SU-DHL-6 (cell line): ENCODE results near the gene WFDC1.

Experiments
- H2AFZ ChIP-seq: fragments of 200-600 bp; sonication (generic); 2 replicates; pipeline ENCODE4 v1.6.1; 2014; ENCODE audit warnings: low read depth, mild to moderate bottlenecking, moderate library complexity, mixed read lengths, antibody characterized with exemption, low read length; ENCODE audit not compliant: severe bottlenecking
- H3F3A ChIP-seq: fragments of 200-600 bp; shearing (Covaris generic); 2 replicates; pipeline ENCODE4 v1.6.0; 2016; ENCODE audit warnings: antibody characterized with exemption, mild to moderate bottlenecking; ENCODE audit not compliant: insufficient read depth
- H3K27ac ChIP-seq: fragments of 200-600 bp; sonication (generic); 2 replicates; pipeline ENCODE4 v1.5.1; 2016; ENCODE audit warnings: low read depth, mild to moderate bottlenecking, low read length, moderate library complexity, mixed read lengths
- H3K27me3 ChIP-seq: fragments of 200-600 bp; sonication (generic), shearing (Covaris generic); 2 replicates; pipeline ENCODE4 v1.6.0; 2014; ENCODE audit warnings: mild to moderate bottlenecking, low read length
- H3K36me3 ChIP-seq: fragments of 200-600 bp; sonication (generic); 2 replicates; pipeline ENCODE4 v1.6.1; 2014; ENCODE audit warnings: mild to moderate bottlenecking, low read length, mixed read lengths
- H3K4me2 ChIP-seq: fragments of 300-600, 200-600 bp; shearing (Covaris generic), sonication (generic); 2 replicates; pipeline ENCODE4 v1.6.0; 2014; ENCODE audit warnings: low read length, low read depth, mild to moderate bottlenecking; ENCODE audit not compliant: poor library complexity, severe bottlenecking
- H3K4me3 ChIP-seq: fragments of 200-600 bp; sonication (generic); 2 replicates; pipeline ENCODE4 v1.5.1; 2014; ENCODE audit warnings: antibody characterized with exemption, low read length, mild to moderate bottlenecking, mixed read lengths; ENCODE audit not compliant: insufficient read depth, poor library complexity, severe bottlenecking
- H3K79me2 ChIP-seq: fragments of 200-600 bp; sonication (generic); 2 replicates; pipeline ENCODE4 v1.6.1; 2014; ENCODE audit warnings: mild to moderate bottlenecking, low read length, moderate library complexity; ENCODE audit not compliant: insufficient read depth
- H3K9ac ChIP-seq: fragments of 200-600 bp; sonication (generic); 2 replicates; pipeline ENCODE4 v1.7.0; 2014; ENCODE audit warnings: mild to moderate bottlenecking, low read length
- H3K9me2 ChIP-seq: fragments of 200-600 bp; sonication (generic); replicated peaks from 2 replicates; pipeline ENCODE4 v1.6.1; 2014; ENCODE audit warnings: low read length; ENCODE audit not compliant: insufficient read depth
- H3K9me3 ChIP-seq: fragments of 200-600 bp; sonication (generic); 2 replicates; pipeline ENCODE4 v1.6.1; 2014; ENCODE audit warnings: low read length, mixed read lengths; ENCODE audit not compliant: insufficient read depth
- H4K20me1 ChIP-seq: fragments of 200-600 bp; sonication (generic); 2 replicates; pipeline ENCODE4 v1.6.1; 2014; ENCODE audit warnings: low read depth, mild to moderate bottlenecking, antibody characterized with exemption, low read length, moderate library complexity, mixed read lengths
- CTCF ChIP-seq: fragments of 200-600 bp; sonication (generic); IDR thresholded peaks from one replicate; pipeline ENCODE4 v1.5.1; 2017; ENCODE audit warnings: antibody characterized with exemption, mild to moderate bottlenecking, low read length, moderate library complexity; ENCODE audit not compliant: insufficient read depth, poor library complexity, severe bottlenecking
- EZH2phosphoT487 ChIP-seq: fragments of 200-600 bp; sonication (generic), shearing (Covaris generic); conservative IDR thresholded peaks from 2 replicates; pipeline ENCODE4 v1.6.1; 2018; ENCODE audit warnings: mild to moderate bottlenecking, antibody characterized with exemption, low read length, moderate library complexity, mixed read lengths

The WFDC1 gene

GRCh38 chr16:84278333-84278732, 16.3 kb upstream of the WFDC1 start:
- no peak overlapping the region for H3K4me3 ChIP-seq
- H3K27ac ChIP-seq: no peak overlapping the region
- H3K36me3 ChIP-seq: no peaks in the 10 kb centered on the region
- H3K79me2 ChIP-seq: no peaks in the 10 kb centered on the region
- no peak overlapping the region for H3K4me2 ChIP-seq
- no peak overlapping the region for H3K9ac ChIP-seq
- no peaks in the 10 kb centered on the region for H3K27me3 ChIP-seq
- no peak for TF ChIP-seq CTCF
- no peak for TF ChIP-seq EZH2phosphoT487
- H3K9me3 ChIP-seq: no peaks in the 10 kb centered on the region
- no peak overlapping the region for H2AFZ ChIP-seq
- H4K20me1 ChIP-seq: no peaks in the 10 kb centered on the region
- no peaks in the 10 kb centered on the region for H3K9me2 ChIP-seq
- no peaks in the 10 kb centered on the region for H3F3A ChIP-seq

GRCh38 chr16:84278968-84279367, 15.7 kb upstream of the WFDC1 start:
- TF ChIP-seq CTCF (no peak), EZH2phosphoT487 (no peak)
- Histone ChIP-seq H3K9me3 (no peaks in the 10 kb centered on the region), H2AFZ (no peak overlapping the region), H3K27ac (no peak overlapping the region), H3K4me2 (no peak overlapping the region), H3K36me3 (no peaks in the 10 kb centered on the region), H3K27me3 (no peaks in the 10 kb centered on the region), H3K9ac (no peak overlapping the region), H3K79me2 (no peaks in the 10 kb centered on the region), H3K9me2 (no peaks in the 10 kb centered on the region), H3F3A (no peaks in the 10 kb centered on the region), H4K20me1 (no peaks in the 10 kb centered on the region), H3K4me3 (no peak overlapping the region)

- H2AFZ ChIP-seq: no peak overlapping the region
- H3K9me2 ChIP-seq: no peaks in the 10 kb centered on the region
- no peaks in the 10 kb centered on the region for H3K27me3 ChIP-seq
- H3K27ac ChIP-seq: no peak overlapping the region
- H3K4me2 ChIP-seq: no peak overlapping the region
- no peaks in the 10 kb centered on the region for H3K79me2 ChIP-seq
- no peak overlapping the region for H3K4me3 ChIP-seq
- H3F3A ChIP-seq: no peaks in the 10 kb centered on the region
- no peaks in the 10 kb centered on the region for H3K36me3 ChIP-seq
- H3K9me3 ChIP-seq: no peaks in the 10 kb centered on the region
- TF ChIP-seq EZH2phosphoT487 (no peak), CTCF (no peak)
- no peaks in the 10 kb centered on the region for H4K20me1 ChIP-seq
- no peak overlapping the region for H3K9ac ChIP-seq
Observed at GRCh38 chr16:84279881-84280280, 14.8 kb upstream of the WFDC1 start.
